A673 (cell line): ENCODE data around the gene DENND1A.

Experiments used
- CTCF ChIP-seq: fragments of 300-800, 200-600 bp; sonication (generic); conservative IDR thresholded peaks from 2 replicates; pipeline ENCODE4 v1.5.1; 2017; ENCODE audit warnings: low read depth, mild to moderate bottlenecking, antibody characterized with exemption, low read length, moderate library complexity, mixed read lengths
- EZH2 ChIP-seq: fragments of 200-600 bp; sonication (generic); IDR thresholded peaks from 2 replicates; pipeline ENCODE4 v1.6.1; 2017; ENCODE audit warnings: borderline replicate concordance, low read depth, mild to moderate bottlenecking, mixed read lengths, antibody characterized with exemption, low read length; ENCODE audit not compliant: poor library complexity, severe bottlenecking

DNA sequence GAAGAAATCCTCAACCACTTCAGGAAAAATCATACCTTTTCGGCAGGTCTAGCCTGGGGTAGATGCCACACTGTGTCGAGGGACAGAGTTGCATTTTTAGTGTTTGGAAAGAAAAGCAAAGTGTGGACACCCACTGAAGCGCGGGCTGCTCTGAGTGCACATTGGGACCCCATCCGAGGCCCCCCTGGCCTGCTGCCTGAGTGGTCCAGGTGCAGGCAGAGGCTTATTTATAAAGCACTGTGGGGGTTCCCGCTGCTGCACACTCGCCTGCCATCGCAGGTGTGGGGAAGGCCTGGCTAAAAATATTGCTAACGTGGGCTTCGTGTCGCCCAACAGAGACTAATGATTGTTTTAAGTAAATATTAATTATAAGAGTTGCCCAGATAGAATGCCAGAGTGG is 454.5 kb downstream of the DENND1A start:
- no peak for TF ChIP-seq CTCF
- no peak for TF ChIP-seq EZH2
